ENCODE results near the gene MYO1D. TPM values are rescaled to one million over a fixed set of nuclear protein-coding genes. Genes with fewer than 3 reads are reported as not detected.

The MYO1D gene
- total RNA-seq, 1 donor: 160 TPM

GRCh38 chr17:32798938-32799337, 78.0 kb downstream of the MYO1D start:
- TF ChIP-seq, protein P1, sequence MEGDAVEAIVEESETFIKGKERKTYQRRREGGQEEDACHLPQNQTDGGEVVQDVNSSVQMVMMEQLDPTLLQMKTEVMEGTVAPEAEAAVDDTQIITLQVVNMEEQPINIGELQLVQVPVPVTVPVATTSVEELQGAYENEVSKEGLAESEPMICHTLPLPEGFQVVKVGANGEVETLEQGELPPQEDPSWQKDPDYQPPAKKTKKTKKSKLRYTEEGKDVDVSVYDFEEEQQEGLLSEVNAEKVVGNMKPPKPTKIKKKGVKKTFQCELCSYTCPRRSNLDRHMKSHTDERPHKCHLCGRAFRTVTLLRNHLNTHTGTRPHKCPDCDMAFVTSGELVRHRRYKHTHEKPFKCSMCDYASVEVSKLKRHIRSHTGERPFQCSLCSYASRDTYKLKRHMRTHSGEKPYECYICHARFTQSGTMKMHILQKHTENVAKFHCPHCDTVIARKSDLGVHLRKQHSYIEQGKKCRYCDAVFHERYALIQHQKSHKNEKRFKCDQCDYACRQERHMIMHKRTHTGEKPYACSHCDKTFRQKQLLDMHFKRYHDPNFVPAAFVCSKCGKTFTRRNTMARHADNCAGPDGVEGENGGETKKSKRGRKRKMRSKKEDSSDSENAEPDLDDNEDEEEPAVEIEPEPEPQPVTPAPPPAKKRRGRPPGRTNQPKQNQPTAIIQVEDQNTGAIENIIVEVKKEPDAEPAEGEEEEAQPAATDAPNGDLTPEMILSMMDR (IDR thresholded peaks at IDR 0.05; ENCODE audit: extremely low read depth, low read depth, low read length): no peak
- H2AFZ ChIP-seq (ENCODE audit: low read length): no peak overlapping the region
- H3K27me3 ChIP-seq (ENCODE audit: insufficient read depth, low read length): no peaks in the 10 kb centered on the region
- no peak overlapping the region for H3K27ac ChIP-seq (ENCODE audit: low read depth, low read length)
- H3K36me3 ChIP-seq (ENCODE audit: insufficient read depth, low read length): no peaks in the 10 kb centered on the region
- no peaks in the 10 kb centered on the region for H4K20me1 ChIP-seq (ENCODE audit: insufficient read depth, low read length)
- DNase-seq (ENCODE audit: insufficient read length, low spot score, missing footprints): no peak
- no peaks in the 10 kb centered on the region for H3K79me2 ChIP-seq (ENCODE audit: insufficient read depth, low read length)
- no peaks in the 10 kb centered on the region for H3K9me3 ChIP-seq (ENCODE audit: low read depth, low read length)
- no peak overlapping the region for H3K4me3 ChIP-seq (ENCODE audit: insufficient read depth, low read length)
- no peak overlapping the region for H3K4me2 ChIP-seq (ENCODE audit: insufficient read depth, low read length)
- no peaks in the 10 kb centered on the region for H3K4me1 ChIP-seq (ENCODE audit: insufficient read depth, low read length)

- Histone ChIP-seq H3K4me3 (ENCODE audit: insufficient read depth, low read length) (no peak overlapping the region), H3K27me3 (ENCODE audit: insufficient read depth, low read length) (no peaks in the 10 kb centered on the region), H2AFZ (ENCODE audit: low read length) (no peak overlapping the region), H3K27ac (ENCODE audit: low read depth, low read length) (no peak overlapping the region), H4K20me1 (ENCODE audit: insufficient read depth, low read length) (no peaks in the 10 kb centered on the region), H3K9me3 (ENCODE audit: low read depth, low read length) (no peaks in the 10 kb centered on the region), H3K36me3 (ENCODE audit: insufficient read depth, low read length) (no peaks in the 10 kb centered on the region), H3K79me2 (ENCODE audit: insufficient read depth, low read length) (no peaks in the 10 kb centered on the region), H3K4me1 (ENCODE audit: insufficient read depth, low read length) (no peaks in the 10 kb centered on the region), H3K4me2 (ENCODE audit: insufficient read depth, low read length) (no peak overlapping the region)
- TF ChIP-seq, protein P1 (IDR thresholded peaks at IDR 0.05; ENCODE audit: extremely low read depth, low read depth, low read length): no peak
- no peak for DNase-seq (ENCODE audit: insufficient read length, low spot score, missing footprints)
Measured at GRCh38 chr17:32795339-32795979, 81.5 kb downstream of the MYO1D start.

GRCh38 chr17:32794533-32795246, 82.2 kb downstream of the MYO1D start:
- no peak for DNase-seq (ENCODE audit: insufficient read length, low spot score, missing footprints)
- Histone ChIP-seq H2AFZ (ENCODE audit: low read length) (no peak overlapping the region), H3K4me1 (ENCODE audit: insufficient read depth, low read length) (no peaks in the 10 kb centered on the region), H3K4me3 (ENCODE audit: insufficient read depth, low read length) (no peak overlapping the region), H3K27ac (ENCODE audit: low read depth, low read length) (no peak overlapping the region), H3K4me2 (ENCODE audit: insufficient read depth, low read length) (no peak overlapping the region), H4K20me1 (ENCODE audit: insufficient read depth, low read length) (no peaks in the 10 kb centered on the region), H3K27me3 (ENCODE audit: insufficient read depth, low read length) (no peaks in the 10 kb centered on the region), H3K36me3 (ENCODE audit: insufficient read depth, low read length) (no peaks in the 10 kb centered on the region), H3K9me3 (ENCODE audit: low read depth, low read length) (no peaks in the 10 kb centered on the region), H3K79me2 (ENCODE audit: insufficient read depth, low read length) (no peaks in the 10 kb centered on the region)
- TF ChIP-seq, protein P1 (IDR thresholded peaks at IDR 0.05; ENCODE audit: extremely low read depth, low read depth, low read length): no peak

DNA sequence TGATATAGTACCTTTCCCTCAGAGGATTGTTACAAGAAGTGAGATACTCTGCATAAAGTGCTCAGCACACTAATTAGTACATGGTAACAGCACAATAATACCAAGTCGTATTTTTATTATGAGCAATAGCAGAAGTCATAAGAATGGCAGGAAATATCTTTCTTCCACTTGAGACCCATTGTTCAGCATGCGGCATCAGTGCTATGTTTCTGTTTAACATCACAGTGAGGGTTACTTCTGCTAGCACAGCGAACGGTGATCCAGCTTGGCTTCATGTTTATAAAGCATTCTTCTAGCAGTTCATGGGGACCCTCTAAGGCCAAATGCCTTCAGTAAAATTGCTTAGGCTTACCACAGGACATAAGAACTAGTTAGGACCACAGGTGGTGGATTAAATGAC, 83.1 kb downstream of the MYO1D start:
- TF ChIP-seq, protein P1 (IDR thresholded peaks at IDR 0.05; ENCODE audit: extremely low read depth, low read depth, low read length): no peak
- H3K27ac ChIP-seq (ENCODE audit: low read depth, low read length): no peak overlapping the region
- H3K4me3 ChIP-seq (ENCODE audit: insufficient read depth, low read length): no peak overlapping the region
- no peak overlapping the region for H3K4me2 ChIP-seq (ENCODE audit: insufficient read depth, low read length)
- no peaks in the 10 kb centered on the region for H3K36me3 ChIP-seq (ENCODE audit: insufficient read depth, low read length)
- H3K79me2 ChIP-seq (ENCODE audit: insufficient read depth, low read length): no peaks in the 10 kb centered on the region
- H4K20me1 ChIP-seq (ENCODE audit: insufficient read depth, low read length): no peaks in the 10 kb centered on the region
- H2AFZ ChIP-seq (ENCODE audit: low read length): no peak overlapping the region
- H3K9me3 ChIP-seq (ENCODE audit: low read depth, low read length): no peaks in the 10 kb centered on the region
- no peaks in the 10 kb centered on the region for H3K27me3 ChIP-seq (ENCODE audit: insufficient read depth, low read length)
- no peaks in the 10 kb centered on the region for H3K4me1 ChIP-seq (ENCODE audit: insufficient read depth, low read length)
- no peak for DNase-seq (ENCODE audit: insufficient read length, low spot score, missing footprints)

All from osteoblast (primary cell).